MM.1S (cell line): ENCODE results near the gene RBM25.

Experiments used
- EZH2 ChIP-seq: fragments of 300-600 bp; sonication (generic); optimal IDR thresholded peaks from 2 replicates; pipeline ENCODE3; 2017; ENCODE audit warnings: low read depth, mild to moderate bottlenecking, antibody characterized with exemption, low read length, mixed read lengths
- TF ChIP-seq, protein P1 (sequence below): fragments of 300-600 bp; sonication (generic); IDR thresholded peaks from 2 replicates; pipeline ENCODE4 v1.5.1; 2016; ENCODE audit warnings: antibody characterized with exemption, low read length, mixed read lengths

GRCh38 chr14:73091044-73091443 is 32.7 kb downstream of the RBM25 start:
- TF ChIP-seq, protein P1, sequence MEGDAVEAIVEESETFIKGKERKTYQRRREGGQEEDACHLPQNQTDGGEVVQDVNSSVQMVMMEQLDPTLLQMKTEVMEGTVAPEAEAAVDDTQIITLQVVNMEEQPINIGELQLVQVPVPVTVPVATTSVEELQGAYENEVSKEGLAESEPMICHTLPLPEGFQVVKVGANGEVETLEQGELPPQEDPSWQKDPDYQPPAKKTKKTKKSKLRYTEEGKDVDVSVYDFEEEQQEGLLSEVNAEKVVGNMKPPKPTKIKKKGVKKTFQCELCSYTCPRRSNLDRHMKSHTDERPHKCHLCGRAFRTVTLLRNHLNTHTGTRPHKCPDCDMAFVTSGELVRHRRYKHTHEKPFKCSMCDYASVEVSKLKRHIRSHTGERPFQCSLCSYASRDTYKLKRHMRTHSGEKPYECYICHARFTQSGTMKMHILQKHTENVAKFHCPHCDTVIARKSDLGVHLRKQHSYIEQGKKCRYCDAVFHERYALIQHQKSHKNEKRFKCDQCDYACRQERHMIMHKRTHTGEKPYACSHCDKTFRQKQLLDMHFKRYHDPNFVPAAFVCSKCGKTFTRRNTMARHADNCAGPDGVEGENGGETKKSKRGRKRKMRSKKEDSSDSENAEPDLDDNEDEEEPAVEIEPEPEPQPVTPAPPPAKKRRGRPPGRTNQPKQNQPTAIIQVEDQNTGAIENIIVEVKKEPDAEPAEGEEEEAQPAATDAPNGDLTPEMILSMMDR: no peak
- no peak for TF ChIP-seq EZH2
